T-helper 2 cell treated with Interferon-gamma antibody and Interleukin-4, amounts not matched to agents 5 μg/mL and 100 μg/mL, for 36 hours (primary cell): Measurements from ENCODE around the gene NID2.

Experiments used
- DNase-seq: peaks from one replicate; pipeline ENCODE4 v3.0.0; 2021; ENCODE audit warnings: low spot score
- H3K27ac Mint-ChIP-seq: one replicate; pipeline ENCODE4 v1.8.0; 2021; ENCODE audit warnings: mild to moderate bottlenecking, mixed read lengths
- H3K27me3 Mint-ChIP-seq: one replicate; pipeline ENCODE4 v1.8.0; 2021; ENCODE audit warnings: low read depth, mixed read lengths
- H3K36me3 Mint-ChIP-seq: one replicate; pipeline ENCODE4 v1.8.0; 2021; ENCODE audit warnings: low read depth, mixed read lengths
- H3K4me1 Mint-ChIP-seq: one replicate; pipeline ENCODE4 v1.8.0; 2021; ENCODE audit warnings: low read depth, mixed read lengths
- H3K4me3 Mint-ChIP-seq: one replicate; pipeline ENCODE4 v1.8.0; 2022; ENCODE audit warnings: mild to moderate bottlenecking, moderate library complexity, mixed read lengths
- H3K9me3 Mint-ChIP-seq: one replicate; pipeline ENCODE4 v1.8.0; 2021; ENCODE audit warnings: mixed read lengths

The NID2 gene

DNA sequence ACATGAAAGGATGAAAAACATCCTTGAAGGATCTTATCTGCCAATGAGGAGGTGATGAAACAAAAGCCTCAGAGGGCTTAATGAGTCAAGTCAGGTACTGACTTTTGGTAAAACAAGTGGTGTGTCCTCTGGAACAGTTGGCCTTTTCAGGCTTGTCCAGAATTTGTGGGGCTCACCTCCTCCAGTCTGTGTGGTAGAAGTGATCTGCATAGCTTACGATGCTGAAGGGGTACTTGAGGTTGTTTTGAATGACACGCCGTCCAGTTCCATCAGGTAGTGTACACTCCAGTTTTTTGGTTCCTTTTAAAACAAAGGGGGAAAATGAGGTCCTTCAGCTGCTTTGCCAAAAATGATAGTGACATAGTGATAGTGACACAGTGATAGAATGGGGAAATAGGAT is 62.5 kb downstream of the NID2 start:
- H3K4me3 Mint-ChIP-seq = no peak overlapping the region
- H3K9me3 Mint-ChIP-seq = no peaks in the 10 kb centered on the region
- H3K4me1 Mint-ChIP-seq = peaks cover 2% of the 10 kb centered on the region
- no peaks in the 10 kb centered on the region for H3K27me3 Mint-ChIP-seq
- no peak overlapping the region for H3K27ac Mint-ChIP-seq
- peaks cover 68% of the 10 kb centered on the region for H3K36me3 Mint-ChIP-seq
- no peak for DNase-seq

DNA sequence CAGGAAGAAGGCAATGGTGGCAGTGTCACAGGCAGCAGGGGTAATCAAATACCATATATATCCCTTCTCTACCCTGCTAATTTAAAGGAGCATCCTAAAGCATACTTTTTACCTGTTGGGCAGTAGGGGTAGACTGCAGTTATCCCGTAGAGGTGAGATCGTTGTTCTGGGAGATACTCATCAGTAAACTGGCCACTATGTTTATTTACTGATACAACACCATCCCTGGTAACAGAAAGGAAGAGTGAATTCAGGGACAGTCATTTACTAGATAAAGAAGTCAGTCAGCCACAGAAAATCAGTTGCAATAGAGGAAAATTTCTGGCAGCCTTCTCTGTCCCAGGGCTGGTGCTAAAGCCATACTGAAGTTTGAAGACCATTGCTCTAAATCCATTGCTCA is 63.2 kb downstream of the NID2 start:
- no peak overlapping the region for H3K4me3 Mint-ChIP-seq
- H3K27me3 Mint-ChIP-seq = no peaks in the 10 kb centered on the region
- H3K9me3 Mint-ChIP-seq = no peaks in the 10 kb centered on the region
- peaks cover 67% of the 10 kb centered on the region for H3K36me3 Mint-ChIP-seq
- no peak overlapping the region for H3K27ac Mint-ChIP-seq
- DNase-seq = no peak
- peaks cover 2% of the 10 kb centered on the region for H3K4me1 Mint-ChIP-seq

DNA sequence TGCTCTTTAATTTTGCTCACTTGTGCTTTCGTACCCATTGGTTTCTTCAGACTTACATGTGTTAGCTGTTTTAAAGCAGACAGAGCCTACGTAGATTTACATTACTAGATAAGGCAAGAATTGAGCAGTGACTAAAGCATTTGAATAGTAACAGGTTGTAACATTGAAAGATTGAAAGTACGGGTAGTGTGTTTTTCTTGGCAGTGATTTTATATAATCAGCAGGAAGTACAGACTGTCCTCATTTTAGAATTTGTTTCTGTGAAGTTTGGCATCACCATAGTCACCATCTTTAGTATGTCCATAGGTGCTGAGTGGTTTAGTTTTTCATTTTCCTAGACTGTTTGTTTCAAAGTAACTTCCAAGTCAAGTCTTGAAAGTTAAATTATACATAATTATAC is 65.5 kb downstream of the NID2 start:
- Mint-ChIP-seq H3K9me3 (no peaks in the 10 kb centered on the region), H3K4me3 (no peak overlapping the region), H3K36me3 (peaks cover 72% of the 10 kb centered on the region), H3K4me1 (peaks cover 2% of the 10 kb centered on the region), H3K27me3 (no peaks in the 10 kb centered on the region), H3K27ac (no peak overlapping the region)
- DNase-seq = no peak

DNA sequence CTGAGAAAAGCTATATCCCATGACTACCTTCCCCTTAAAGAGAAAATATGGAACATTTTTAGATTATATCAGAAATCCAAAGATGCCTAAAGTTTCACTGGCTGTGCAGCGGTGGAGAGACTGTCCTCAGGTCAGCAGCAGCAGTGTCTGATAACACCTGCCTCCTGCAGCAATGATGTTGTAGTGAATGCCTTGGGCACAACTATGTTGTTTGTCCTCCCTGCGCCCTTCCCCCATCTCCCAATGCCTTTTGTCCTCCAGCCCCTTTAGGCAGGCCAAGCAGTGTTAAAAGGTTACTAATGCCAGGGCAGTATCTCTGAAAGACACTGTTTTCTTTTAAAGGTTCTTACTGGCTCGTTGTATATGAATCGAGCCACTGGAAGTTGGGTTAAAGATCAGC is 66.3 kb downstream of the NID2 start:
- Mint-ChIP-seq H3K4me3 (no peak overlapping the region), H3K9me3 (no peaks in the 10 kb centered on the region), H3K27ac (no peak overlapping the region), H3K36me3 (peaks cover 64% of the 10 kb centered on the region), H3K27me3 (no peaks in the 10 kb centered on the region), H3K4me1 (peaks cover 2% of the 10 kb centered on the region)
- no peak for DNase-seq

DNA sequence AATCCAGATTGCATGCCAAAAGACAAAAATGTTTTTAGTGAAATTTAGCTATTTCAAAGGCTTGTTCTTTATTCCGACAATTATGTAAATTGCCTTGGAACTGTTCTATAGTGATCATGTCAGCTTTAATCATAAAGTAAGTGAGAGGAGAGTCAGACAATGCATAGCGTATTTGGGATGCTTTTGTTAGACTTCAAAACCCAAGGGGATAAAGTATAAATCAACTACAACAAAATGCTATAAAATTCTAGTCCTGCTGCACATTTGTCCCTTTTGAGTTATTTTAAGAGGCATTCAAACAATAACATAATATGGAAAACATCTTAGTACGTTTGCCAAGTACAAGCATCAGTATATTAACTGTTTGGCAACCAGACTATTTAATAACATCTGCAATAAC is 68.2 kb downstream of the NID2 start:
- Mint-ChIP-seq H3K9me3 (no peaks in the 10 kb centered on the region), H3K36me3 (peaks cover 65% of the 10 kb centered on the region)

DNA sequence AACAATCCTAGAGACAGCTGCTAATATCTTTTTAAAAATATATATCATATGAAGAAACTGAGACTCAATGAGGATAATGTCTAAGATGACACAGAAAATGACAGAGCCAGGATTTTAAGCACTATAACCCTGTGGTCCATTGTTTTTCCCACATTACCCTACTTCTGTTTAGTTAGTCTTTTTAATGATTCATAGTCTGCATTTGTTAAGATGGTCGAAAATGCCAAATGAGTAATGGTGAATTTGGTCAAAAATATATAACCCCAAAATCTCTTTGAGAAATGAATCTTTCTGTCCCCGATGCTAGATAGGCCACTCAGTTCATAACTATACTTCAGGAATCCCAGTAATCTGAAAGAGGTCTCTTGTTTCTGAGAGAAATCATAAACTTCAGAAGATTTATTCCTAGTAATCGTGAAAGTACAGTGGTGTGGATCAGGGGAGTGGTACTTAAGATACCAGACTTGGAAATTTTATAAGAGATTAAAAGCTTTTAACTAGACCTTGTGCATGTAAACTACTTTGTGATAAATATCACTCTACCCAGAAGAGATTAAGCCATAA is 68.8 kb downstream of the NID2 start:
- no peak for DNase-seq
- Mint-ChIP-seq H3K27ac (no peak overlapping the region), H3K27me3 (no peaks in the 10 kb centered on the region), H3K36me3 (peaks cover 64% of the 10 kb centered on the region), H3K4me1 (peaks cover 12% of the 10 kb centered on the region), H3K4me3 (no peak overlapping the region), H3K9me3 (no peaks in the 10 kb centered on the region)

More for the DNA sequence above, 68.2 kb downstream of the NID2 start:
- no peak overlapping the region for H3K4me3 Mint-ChIP-seq
- no peak overlapping the region for H3K27ac Mint-ChIP-seq
- H3K4me1 Mint-ChIP-seq = peaks cover 12% of the 10 kb centered on the region
- no peak for DNase-seq
- no peaks in the 10 kb centered on the region for H3K27me3 Mint-ChIP-seq

DNA sequence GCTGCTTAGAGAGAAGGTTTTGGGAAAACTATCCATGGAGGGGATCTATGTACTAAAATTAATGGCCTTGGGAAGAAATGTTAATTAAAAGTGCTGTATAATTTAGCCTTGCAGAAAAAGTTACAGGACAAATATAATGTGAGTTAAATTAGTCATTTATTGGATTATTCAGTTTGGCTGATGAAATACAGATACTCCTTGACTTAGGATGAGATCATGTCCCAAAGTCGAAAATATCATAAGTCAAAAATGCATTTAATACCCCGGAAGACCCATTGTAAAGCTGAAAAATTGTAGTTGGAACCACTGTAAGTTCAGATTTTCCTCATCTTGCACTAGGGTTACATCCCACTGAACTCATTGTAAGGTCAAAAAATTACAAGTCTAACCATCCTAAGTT is 69.8 kb downstream of the NID2 start:
- Mint-ChIP-seq H3K36me3 (peaks cover 64% of the 10 kb centered on the region), H3K27ac (no peak overlapping the region), H3K9me3 (no peaks in the 10 kb centered on the region)

DNA sequence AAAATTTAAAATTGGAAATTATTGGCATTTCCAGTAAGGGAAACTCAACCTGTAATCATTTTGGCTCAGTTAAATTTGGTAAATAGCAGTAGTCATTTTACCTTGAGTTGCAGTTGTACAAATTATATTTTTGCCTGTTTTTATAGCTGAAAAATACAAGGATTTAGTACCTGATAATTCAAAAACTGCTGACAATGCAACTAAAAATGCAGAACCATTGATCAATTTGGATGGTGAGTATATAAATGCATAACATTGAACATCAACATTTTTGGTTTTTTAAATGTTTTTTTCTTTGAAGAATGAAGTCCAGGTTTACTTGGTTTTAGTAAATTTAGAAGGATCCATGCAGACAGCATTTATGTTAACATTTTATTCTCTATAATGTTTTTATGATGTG is 70.5 kb downstream of the NID2 start:
- H3K27me3 Mint-ChIP-seq = no peaks in the 10 kb centered on the region

More for the DNA sequence above, 69.8 kb downstream of the NID2 start:
- peaks cover 15% of the 10 kb centered on the region for H3K4me1 Mint-ChIP-seq
- H3K4me3 Mint-ChIP-seq = no peak overlapping the region
- no peak for DNase-seq
- H3K27me3 Mint-ChIP-seq = no peaks in the 10 kb centered on the region

DNA sequence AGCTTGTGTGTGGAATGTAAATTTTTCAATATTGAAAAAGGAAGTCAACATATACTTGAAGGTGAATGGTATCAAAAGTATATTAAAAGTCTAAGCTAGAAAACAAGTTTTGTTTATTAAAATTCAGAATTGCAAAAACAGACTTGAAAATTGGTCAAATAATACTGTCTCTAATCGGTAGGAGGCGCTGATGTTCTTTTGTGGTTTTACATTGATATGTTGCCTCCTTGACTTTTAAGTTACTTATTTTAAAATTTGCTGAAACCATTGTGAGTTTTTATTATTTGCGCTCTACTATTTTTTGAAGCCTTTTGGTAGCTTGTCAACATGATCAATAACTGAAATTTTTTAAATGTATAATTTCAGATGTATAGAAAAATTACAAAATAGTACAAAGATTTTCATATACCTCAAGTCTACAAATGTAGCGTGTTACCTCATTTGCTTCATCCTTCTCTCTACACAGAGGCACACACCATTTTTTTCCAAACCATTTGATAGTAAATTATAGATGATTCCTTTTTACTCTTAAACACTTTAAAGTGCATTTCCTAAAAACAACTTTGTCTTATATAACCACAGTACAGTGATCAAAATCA is 72.6 kb downstream of the NID2 start:
- Mint-ChIP-seq H3K4me1 (peaks cover 29% of the 10 kb centered on the region), H3K27ac (no peak overlapping the region), H3K4me3 (no peak overlapping the region), H3K27me3 (no peaks in the 10 kb centered on the region), H3K36me3 (peaks cover 59% of the 10 kb centered on the region), H3K9me3 (no peaks in the 10 kb centered on the region)
- no peak for DNase-seq

More for the DNA sequence above, 70.5 kb downstream of the NID2 start:
- H3K27ac Mint-ChIP-seq = no peak overlapping the region
- no peak overlapping the region for H3K4me3 Mint-ChIP-seq
- DNase-seq = no peak
- H3K9me3 Mint-ChIP-seq = no peaks in the 10 kb centered on the region
- peaks cover 66% of the 10 kb centered on the region for H3K36me3 Mint-ChIP-seq
- H3K4me1 Mint-ChIP-seq = peaks cover 22% of the 10 kb centered on the region

DNA sequence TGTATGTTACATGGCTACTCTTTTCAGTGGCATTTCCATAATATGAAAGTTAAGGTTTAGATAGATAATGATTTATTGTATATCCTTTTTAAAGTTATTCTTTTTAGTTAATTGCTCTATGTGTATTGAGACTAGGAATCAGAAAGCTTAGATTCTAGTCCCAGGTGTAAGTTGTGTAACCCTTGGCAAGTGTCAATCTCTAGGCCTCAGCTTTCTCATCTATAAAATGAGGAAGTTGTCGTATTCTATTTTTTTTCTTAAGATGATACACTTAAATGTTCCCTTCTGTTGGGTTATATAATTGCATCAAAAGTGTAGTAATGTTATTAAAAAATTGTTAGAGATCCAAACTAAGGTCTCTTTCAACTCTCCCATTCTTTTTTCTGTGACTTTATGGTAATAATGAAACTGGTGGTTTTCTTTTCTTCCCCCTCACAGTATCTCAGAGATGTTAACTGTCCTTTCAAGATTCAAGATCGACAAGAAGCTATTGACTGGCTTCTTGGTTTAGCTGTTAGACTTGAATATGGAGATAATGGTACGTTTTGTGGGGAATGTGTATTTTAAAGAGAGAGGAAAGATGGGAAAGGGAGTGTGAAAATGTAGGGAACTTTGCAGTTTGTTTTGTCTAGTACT is 75.5 kb downstream of the NID2 start:
- Mint-ChIP-seq H3K27me3 (no peaks in the 10 kb centered on the region), H3K4me1 (peaks cover 41% of the 10 kb centered on the region), H3K36me3 (peaks cover 46% of the 10 kb centered on the region), H3K4me3 (peak overlapping the region; percentile 27), H3K9me3 (no peaks in the 10 kb centered on the region), H3K27ac (peak overlapping the region; percentile 64)
- DNase-seq = no peak

DNA sequence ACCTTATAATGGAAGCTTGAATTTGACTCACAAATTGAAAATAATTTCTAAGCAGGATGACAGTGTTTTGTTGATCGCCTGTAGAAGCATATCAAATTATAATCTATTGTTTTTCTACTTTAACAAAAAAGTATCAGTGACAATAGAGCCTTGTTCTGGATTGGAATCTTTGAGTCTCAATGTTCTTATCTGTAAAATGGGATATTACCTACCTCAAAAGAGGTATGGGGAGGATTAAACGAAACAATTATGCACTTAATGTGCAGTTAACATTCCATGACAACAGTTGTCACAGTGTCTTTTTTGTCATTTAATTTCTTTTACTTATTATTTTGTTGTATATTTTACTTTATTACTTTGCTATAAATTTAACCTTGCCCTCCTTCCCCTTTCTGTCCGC is 78.4 kb downstream of the NID2 start:
- H3K27ac Mint-ChIP-seq = peak overlapping the region; percentile 96
- H3K27me3 Mint-ChIP-seq = no peaks in the 10 kb centered on the region
- DNase-seq = no peak
- H3K4me1 Mint-ChIP-seq = peaks cover 32% of the 10 kb centered on the region
- no peaks in the 10 kb centered on the region for H3K9me3 Mint-ChIP-seq
- peaks cover 33% of the 10 kb centered on the region for H3K36me3 Mint-ChIP-seq
- H3K4me3 Mint-ChIP-seq = peak overlapping the region; percentile 97

DNA sequence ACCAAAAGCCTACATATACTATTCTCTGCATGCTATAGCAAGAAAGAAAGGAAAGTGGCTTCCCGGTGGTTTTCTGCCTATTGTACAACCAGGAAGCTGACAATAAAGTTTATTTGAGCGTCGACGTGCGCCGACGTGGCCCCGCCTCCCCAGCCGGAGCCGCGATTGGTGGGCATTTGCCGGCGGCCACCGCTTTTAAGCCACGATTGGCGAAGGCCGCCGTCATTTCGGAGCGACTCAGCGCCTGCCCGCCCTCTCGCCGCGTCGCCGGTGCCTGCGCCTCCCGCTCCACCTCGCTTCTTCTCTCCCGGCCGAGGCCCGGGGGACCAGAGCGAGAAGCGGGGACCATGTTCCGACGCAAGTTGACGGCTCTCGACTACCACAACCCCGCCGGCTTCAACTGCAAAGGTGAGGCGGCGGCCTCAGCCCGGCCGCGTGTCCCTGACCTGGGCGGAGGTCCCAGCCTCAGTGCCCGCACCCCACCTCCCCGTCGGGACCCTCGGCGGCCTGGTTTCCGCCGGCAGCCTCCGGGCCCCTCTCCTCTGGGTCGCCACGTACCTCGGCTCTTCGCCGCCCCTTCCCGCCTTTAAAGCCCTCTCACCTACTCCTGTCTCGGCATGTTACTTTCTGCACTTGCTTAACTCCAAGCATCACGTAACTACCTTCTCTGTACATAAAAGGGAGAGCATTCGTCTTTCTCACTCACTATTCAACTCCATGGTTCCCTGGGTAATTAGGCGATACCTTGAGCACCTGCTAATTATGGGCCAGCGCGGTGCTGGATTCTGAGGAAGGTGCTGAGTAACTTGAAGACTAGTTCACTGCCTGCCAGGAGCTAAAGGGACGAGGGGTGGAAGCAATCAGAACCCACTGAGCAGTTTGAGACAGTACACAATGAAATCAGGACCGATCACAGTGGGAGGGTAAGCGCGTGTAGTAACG is 79.3 kb downstream of the NID2 start, which contains the start of gene RTRAF:
TSS of gene RTRAF (plus strand) at position 254 of the 942 bp plus-strand sequence. CDS start at position 348, 94 bp downstream.
- H3K4me1 Mint-ChIP-seq = peaks cover 29% of the 10 kb centered on the region
- H3K4me3 Mint-ChIP-seq = peak within 1 kb of the TSS; percentile 97

DNA sequence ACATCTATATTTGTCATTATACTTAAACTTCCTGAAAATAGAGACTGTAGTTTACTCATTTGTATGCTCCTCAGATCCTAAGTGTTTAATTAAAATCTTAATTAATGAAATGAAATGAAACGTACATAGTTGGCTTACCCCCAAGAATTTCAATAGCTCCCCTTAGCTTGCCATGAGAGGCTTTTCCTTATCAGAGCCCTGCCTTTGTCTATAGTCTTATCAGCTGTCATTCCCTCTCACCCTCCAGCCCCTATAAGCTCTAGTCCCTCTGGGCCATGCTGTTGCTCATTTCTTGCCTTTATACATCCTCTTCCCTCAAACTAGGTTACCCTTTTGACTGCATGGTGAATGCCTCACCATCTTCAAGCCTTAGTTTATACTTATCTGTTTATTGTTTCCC is 80.6 kb downstream of the NID2 start:
- peak overlapping the region; percentile 97 for H3K4me3 Mint-ChIP-seq
- no peak overlapping the region for H3K27ac Mint-ChIP-seq
- H3K27me3 Mint-ChIP-seq = no peaks in the 10 kb centered on the region

More for the DNA sequence above, 79.3 kb downstream of the NID2 start, which contains the start of gene RTRAF:
- H3K36me3 Mint-ChIP-seq = peaks cover 26% of the 10 kb centered on the region
- peak; percentile 93 for DNase-seq
- H3K27me3 Mint-ChIP-seq = no peaks in the 10 kb centered on the region
- H3K27ac Mint-ChIP-seq = peak within 1 kb of the TSS; percentile 96
- no peaks in the 10 kb centered on the region for H3K9me3 Mint-ChIP-seq

More for the DNA sequence above, 80.6 kb downstream of the NID2 start:
- Mint-ChIP-seq H3K9me3 (no peaks in the 10 kb centered on the region), H3K36me3 (peaks cover 16% of the 10 kb centered on the region), H3K4me1 (peaks cover 20% of the 10 kb centered on the region)
- no peak for DNase-seq
